Pancreas (tissue), 10 donors: ENCODE data around the gene FLT1. TPM values are rescaled to one million over a fixed set of nuclear protein-coding genes. Genes with fewer than 3 reads are reported as not detected.

Experiments used
- ATAC-seq, 4 donors: fragments of 200-7000 bp; cut with Tn5 transposase; one replicate each; pipeline versions ENCODE4 v1.8.0 to v1.9.1; 2020; ENCODE audit warnings: mild to moderate bottlenecking in 4 of 4, moderate library complexity in 4 of 4
- DNase-seq, 6 donors: peaks; one replicate each; pipeline ENCODE4 v3.0.0-alpha.2; 2020
- FAIRE-seq: peaks from 2 replicates; lab custom pipeline; 2012; peaks lifted over from hg19 to GRCh38; lab: Jason Lieb, UNC
- H3K27ac ChIP-seq, 4 donors: fragments of 200-600 bp; sonication (generic); 1 replicate in 3 of 4; 2 replicates in 1 of 4; pipeline versions ENCODE4 v1.5.0 to v1.8.0; 2020
- H3K27me3 ChIP-seq, 4 donors: fragments of 200-600 bp; one replicate each; pipeline ENCODE4 v1.8.0; 2021
- H3K36me3 ChIP-seq, 3 donors: fragments of 200-600 bp; sonication (generic) in 1 of 3; one replicate each; pipeline versions ENCODE4 v1.5.0 to v1.8.0; 2020 to 2021
- H3K4me1 ChIP-seq, 3 donors: fragments of 200-600 bp; one replicate each; pipeline ENCODE4 v1.8.0; 2021
- H3K4me3 ChIP-seq, 4 donors: fragments of 200-600 bp; sonication (generic) in 2 of 4; one replicate each; pipeline versions ENCODE4 v1.5.0 to v1.8.0; 2020 to 2021
- H3K9me3 ChIP-seq, 4 donors: fragments of 200-600 bp; one replicate each; pipeline ENCODE4 v1.8.0; 2021
- WGBS, 2 donors: extraction: QIAGEN DNeasy Blood & Tissue Kit; methylation state at CpG; one replicate each; pipeline ENCODE4 v1.1.7; 2013; 5-methylcytosine and 5-hydroxymethylcytosine counted together
- intact Hi-C, 3 donors: fragments of 100-400 bp; cut with DNase I; formaldehyde crosslinking; loops; one replicate each; pipeline versions ENCODE4 v1.11.1 to v1.14.2; 2022
- polyA plus RNA-seq, 2 donors: library from polyadenylated mRNA; stranded (reverse); fragments of 200-250 nt; gene quantifications; one replicate each; pipeline ENCODE4 v1.2.3, GENCODE V29; 2013
- total RNA-seq, 6 donors: library from RNA; stranded (reverse); fragmentation: NEBNext Ultra II Directional in 4 of 6; extraction: Animal tissue kit (Norgen Biotek cat#: 25700) in 4 of 6; gene quantifications; one replicate each; pipeline versions ENCODE4 v1.2.1 to v1.2.4, GENCODE V29; 2021 to 2023
- TF ChIP-seq, protein P1 (sequence below), 4 donors: fragments of 200-600 bp; sonication (generic) in 3 of 4; IDR thresholded peaks; one replicate each; pipeline versions ENCODE4 v1.5.0 to v1.8.0; 2021; ENCODE audit warnings: antibody characterized with exemption in 4 of 4
- donor health status: healthy with polysubstance abuse.
- donor health status: DM: no; HTN: no; CAD: no; lungs with moderate emphysema.
- donor health status: DM: no; HTN: no; CAD: no.
- donor health status: control.
- donor health status: control.
- donor health status: Bipolar disorder and iron deficiency.
- donor health status: DM: yes; HTN: yes; CAD: no.
- donor health status: DM: no; HTN: no; CAD: no.
- donor health status: DM: no; HTN: no; CAD: no.
- donor health status: DM: yes; HTN: yes; CAD: no.

The FLT1 gene
- total and polyA plus RNA-seq, 8 donors = 1.1 to 12.7 (median 8.1) TPM

- peak in 3 of 4 donors; percentile 81 to 89 (median 87) for ATAC-seq
- 19 to 23% methylated on average over 4 of the region's 4 CpGs for WGBS, 2 donors
- Histone ChIP-seq H3K27me3 (no peaks in the 10 kb centered on the region), H3K9me3 (no peaks in the 10 kb centered on the region), H3K4me3 (no peak overlapping the region), H3K27ac (no peak overlapping the region), H3K4me1 (no peaks in the 10 kb centered on the region), H3K36me3 (no peaks in the 10 kb centered on the region)
- FAIRE-seq = no peak
- DNase-seq = peak in 4 of 6 donors; percentile 22 to 55 (median 42)
- intact Hi-C loops = loop anchor here in 1 of 3 donors (5.0 to 10.0 kb wide), 2 partner anchors 311 to 473 kb away; no protein-coding TSS in a partner anchor
- TF ChIP-seq, protein P1, sequence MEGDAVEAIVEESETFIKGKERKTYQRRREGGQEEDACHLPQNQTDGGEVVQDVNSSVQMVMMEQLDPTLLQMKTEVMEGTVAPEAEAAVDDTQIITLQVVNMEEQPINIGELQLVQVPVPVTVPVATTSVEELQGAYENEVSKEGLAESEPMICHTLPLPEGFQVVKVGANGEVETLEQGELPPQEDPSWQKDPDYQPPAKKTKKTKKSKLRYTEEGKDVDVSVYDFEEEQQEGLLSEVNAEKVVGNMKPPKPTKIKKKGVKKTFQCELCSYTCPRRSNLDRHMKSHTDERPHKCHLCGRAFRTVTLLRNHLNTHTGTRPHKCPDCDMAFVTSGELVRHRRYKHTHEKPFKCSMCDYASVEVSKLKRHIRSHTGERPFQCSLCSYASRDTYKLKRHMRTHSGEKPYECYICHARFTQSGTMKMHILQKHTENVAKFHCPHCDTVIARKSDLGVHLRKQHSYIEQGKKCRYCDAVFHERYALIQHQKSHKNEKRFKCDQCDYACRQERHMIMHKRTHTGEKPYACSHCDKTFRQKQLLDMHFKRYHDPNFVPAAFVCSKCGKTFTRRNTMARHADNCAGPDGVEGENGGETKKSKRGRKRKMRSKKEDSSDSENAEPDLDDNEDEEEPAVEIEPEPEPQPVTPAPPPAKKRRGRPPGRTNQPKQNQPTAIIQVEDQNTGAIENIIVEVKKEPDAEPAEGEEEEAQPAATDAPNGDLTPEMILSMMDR (IDR thresholded peaks at IDR 0.05) = peak; percentile 33 to 67 (median 54)
Observed at GRCh38 chr13:28324181-28324789, 170.6 kb downstream of the FLT1 start.

- whole genome bisulfite sequencing, 2 donors = 67 to 72% methylated on average over 11 of the region's 11 CpGs
- ATAC-seq (no peak), DNase-seq (no peak), FAIRE-seq (no peak)
- TF ChIP-seq, protein P1 (IDR thresholded peaks at IDR 0.05) = no peak
- no peak overlapping the region for H3K27ac ChIP-seq
- no peaks in the 10 kb centered on the region for H3K27me3 ChIP-seq
- no peak overlapping the region for H3K4me3 ChIP-seq
- no peaks in the 10 kb centered on the region for H3K36me3 ChIP-seq
- H3K9me3 ChIP-seq = no peaks in the 10 kb centered on the region
- intact Hi-C loops = loop anchor here in 1 of 3 donors (5.0 to 10.0 kb wide), 2 partner anchors 312 to 475 kb away; no protein-coding TSS in a partner anchor
- no peaks in the 10 kb centered on the region for H3K4me1 ChIP-seq
Observed at GRCh38 chr13:28322256-28322905, 172.5 kb downstream of the FLT1 start.

DNA sequence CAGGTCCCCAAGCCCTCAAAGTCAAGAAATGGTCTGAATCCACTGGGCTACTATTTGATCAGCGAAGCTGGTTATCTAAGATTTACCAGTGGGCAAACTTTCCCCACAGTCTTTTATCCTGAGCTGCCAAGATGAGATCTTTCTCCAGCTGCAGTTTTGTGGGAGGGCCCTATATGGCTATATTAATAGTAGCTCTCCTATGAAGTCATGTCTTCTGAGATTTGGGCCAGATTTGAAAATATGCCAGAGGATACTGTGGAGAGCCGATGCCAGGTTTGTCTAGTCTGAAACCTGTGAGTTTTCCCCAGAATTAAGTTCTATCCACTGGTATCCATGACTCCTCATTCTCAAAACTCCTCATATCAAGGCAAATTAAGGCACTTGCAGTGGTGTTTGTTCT, 173.2 kb downstream of the FLT1 start:
- ATAC-seq (no peak), FAIRE-seq (no peak), DNase-seq (no peak)
- TF ChIP-seq, protein P1 (IDR thresholded peaks at IDR 0.05) = no peak
- Histone ChIP-seq H3K27ac (no peak overlapping the region), H3K4me1 (no peaks in the 10 kb centered on the region), H3K9me3 (no peaks in the 10 kb centered on the region), H3K36me3 (no peaks in the 10 kb centered on the region), H3K4me3 (no peak overlapping the region), H3K27me3 (no peaks in the 10 kb centered on the region)
- 63 to 65% methylated on average over 2 of the region's 2 CpGs for WGBS, 2 donors
- intact Hi-C loops = loop anchor here in 1 of 3 donors (5.0 to 10.0 kb wide), 2 partner anchors 313 to 476 kb away; no protein-coding TSS in a partner anchor

DNA sequence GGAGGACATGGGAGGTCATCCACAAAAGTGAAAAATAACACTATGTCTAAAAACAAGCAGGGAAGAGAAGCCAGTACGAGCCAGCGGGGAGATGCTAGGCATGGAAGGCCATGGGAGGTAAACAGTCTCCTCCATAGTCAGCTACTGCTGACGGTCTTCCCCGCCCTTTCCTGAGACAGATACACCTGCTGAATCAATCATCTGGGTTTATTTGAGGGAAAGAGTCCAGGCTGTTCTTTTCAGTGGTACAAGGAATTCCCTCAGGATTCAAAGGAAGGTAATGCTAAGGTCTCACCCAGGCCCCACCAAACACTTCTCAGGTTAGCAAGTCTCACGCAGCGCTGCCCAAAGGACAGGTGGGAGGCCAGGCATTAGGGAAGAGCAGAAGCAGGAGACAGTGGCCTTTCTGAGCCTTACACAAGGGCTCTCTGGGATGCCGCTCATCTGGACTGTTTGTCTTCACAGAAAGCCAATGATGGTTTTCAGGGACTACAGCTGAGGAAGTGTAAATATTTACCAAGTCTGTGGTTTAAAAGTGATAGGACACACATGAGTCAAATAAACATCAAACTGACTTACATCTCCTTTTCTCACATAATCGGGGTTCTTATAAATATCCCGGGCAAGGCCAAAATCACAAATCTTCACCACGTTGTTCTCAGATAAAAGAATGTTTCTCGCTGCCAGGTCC, 173.9 kb downstream of the FLT1 start:
- H3K4me3 ChIP-seq = no peak overlapping the region
- H3K9me3 ChIP-seq = no peaks in the 10 kb centered on the region
- TF ChIP-seq, protein P1 (IDR thresholded peaks at IDR 0.05) = no peak
- DNase-seq (no peak), FAIRE-seq (no peak), ATAC-seq (peak in 1 of 4 donors; percentile 14)
- H3K27ac ChIP-seq = no peak overlapping the region
- intact Hi-C loops = loop anchor here in 1 of 3 donors (5.0 to 10.0 kb wide), 2 partner anchors 314 to 476 kb away; no protein-coding TSS in a partner anchor
- H3K4me1 ChIP-seq = no peaks in the 10 kb centered on the region
- H3K27me3 ChIP-seq = no peaks in the 10 kb centered on the region
- H3K36me3 ChIP-seq = no peaks in the 10 kb centered on the region
- WGBS, 2 donors = 62 to 65% methylated on average over 11 of the region's 11 CpGs
